Astrocyte (in vitro differentiated cells and primary cell): ENCODE data around the gene PEX7. TPM values are rescaled to one million over a fixed set of nuclear protein-coding genes. Genes with fewer than 3 reads are reported as not detected.
"Not testable (repeated sequence)": the region's sequence is repeated elsewhere in the genome, so short reads cannot be mapped to it uniquely, and the experiment has no call there.

Experiments
- DNase-seq: peaks from one replicate; pipeline ENCODE4 v3.0.0-alpha.2; 2010; ENCODE audit warnings: low read depth
- FAIRE-seq: peaks from 2 replicates; lab custom pipeline; 2011; peaks lifted over from hg19 to GRCh38; lab: Jason Lieb, UNC
- H2AFZ ChIP-seq: 2 replicates; pipeline ENCODE4 v1.6.0; 2012; ENCODE audit warnings: low read depth, low read length, inconsistent platforms
- H3K27ac ChIP-seq: 2 replicates; pipeline ENCODE4 v1.5.1; 2011; ENCODE audit warnings: low read depth, low read length, inconsistent platforms
- H3K27me3 ChIP-seq: 2 replicates; pipeline ENCODE4 v1.6.0; 2011; ENCODE audit warnings: low read length, inconsistent platforms; ENCODE audit not compliant: insufficient read depth
- H3K36me3 ChIP-seq: 2 replicates; pipeline ENCODE4 v1.5.1; 2011; ENCODE audit warnings: low read length, inconsistent platforms; ENCODE audit not compliant: insufficient read depth
- H3K4me1 ChIP-seq: 2 replicates; pipeline ENCODE4 v1.5.1; 2011; ENCODE audit warnings: low read length, inconsistent platforms; ENCODE audit not compliant: insufficient read depth
- H3K4me2 ChIP-seq: 2 replicates; pipeline ENCODE4 v1.6.0; 2012; ENCODE audit warnings: low read length, inconsistent platforms
- H3K4me3 ChIP-seq: 2 replicates; pipeline ENCODE4 v1.5.1; 2011; ENCODE audit warnings: low read depth, mild to moderate bottlenecking, low read length, inconsistent platforms; ENCODE audit not compliant: insufficient read depth
- H3K79me2 ChIP-seq: 2 replicates; pipeline ENCODE4 v1.6.0; 2012; ENCODE audit warnings: mild to moderate bottlenecking, low read length, inconsistent platforms; ENCODE audit not compliant: insufficient read depth
- H3K9ac ChIP-seq: 2 replicates; pipeline ENCODE4 v1.6.0; 2012; ENCODE audit warnings: mild to moderate bottlenecking, low read length, inconsistent platforms
- H3K9me3 ChIP-seq: 2 replicates; pipeline ENCODE4 v1.5.1; 2012; ENCODE audit warnings: low read depth, mild to moderate bottlenecking, low read length, inconsistent platforms; ENCODE audit not compliant: insufficient read depth
- H4K20me1 ChIP-seq: 2 replicates; pipeline ENCODE4 v1.6.0; 2012; ENCODE audit warnings: low read length, inconsistent platforms; ENCODE audit not compliant: insufficient read depth
- H3K27ac Mint-ChIP-seq: one replicate; pipeline ENCODE4 v1.8.0; 2021; ENCODE audit warnings: mild to moderate bottlenecking, mixed read lengths; ENCODE audit not compliant: unreplicated experiment
- H3K27me3 Mint-ChIP-seq: one replicate; pipeline ENCODE4 v1.8.0; 2021; ENCODE audit warnings: low read depth, mixed read lengths; ENCODE audit not compliant: unreplicated experiment
- H3K36me3 Mint-ChIP-seq: one replicate; pipeline ENCODE4 v1.8.0; 2021; ENCODE audit warnings: low read depth, mixed read lengths; ENCODE audit not compliant: unreplicated experiment
- H3K4me1 Mint-ChIP-seq: one replicate; pipeline ENCODE4 v1.8.0; 2021; ENCODE audit warnings: low read depth, mixed read lengths; ENCODE audit not compliant: unreplicated experiment
- H3K4me3 Mint-ChIP-seq: one replicate; pipeline ENCODE4 v1.8.0; 2021; ENCODE audit warnings: mild to moderate bottlenecking, moderate library complexity, mixed read lengths; ENCODE audit not compliant: unreplicated experiment
- H3K9me3 Mint-ChIP-seq: one replicate; pipeline ENCODE4 v1.8.0; 2021; ENCODE audit warnings: mild to moderate bottlenecking, mixed read lengths; ENCODE audit not compliant: unreplicated experiment
- CTCF ChIP-seq: IDR thresholded peaks from 2 replicates; pipeline ENCODE4 v1.5.1; 2011; ENCODE audit warnings: low read depth, mild to moderate bottlenecking, inconsistent platforms, low read length, moderate library complexity; ENCODE audit not compliant: insufficient read depth
- EZH2 ChIP-seq: IDR thresholded peaks from 2 replicates; pipeline ENCODE4 v1.6.1; 2012; ENCODE audit warnings: mild to moderate bottlenecking, low read length, inconsistent platforms; ENCODE audit not compliant: insufficient read depth
- total RNA-seq: library from RNA; stranded (reverse); gene quantifications from 2 replicates; pipeline ENCODE4 v1.2.1, GENCODE V29; 2021

Gene PEX7
- total RNA-seq, 1 donor from 2014 or later: 4.8 TPM

GRCh38 chr6:136840276-136841001 is 18.0 kb downstream of the PEX7 start:
- no peak for DNase-seq
- Histone ChIP-seq H2AFZ (no peak overlapping the region), H3K4me2 (no peak overlapping the region), H4K20me1 (no peaks in the 10 kb centered on the region), H3K9ac (no peak overlapping the region), H3K9me3 (no peaks in the 10 kb centered on the region), H3K4me1 (no peaks in the 10 kb centered on the region), H3K4me3 (no peak overlapping the region), H3K27ac (no peak overlapping the region), H3K36me3 (no peaks in the 10 kb centered on the region), H3K79me2 (no peaks in the 10 kb centered on the region), H3K27me3 (no peaks in the 10 kb centered on the region)
- Mint-ChIP-seq H3K27me3 (no peaks in the 10 kb centered on the region), H3K9me3 (no peaks in the 10 kb centered on the region), H3K27ac (no peak overlapping the region), H3K4me1 (no peaks in the 10 kb centered on the region), H3K36me3 (peaks cover 2% of the 10 kb centered on the region), H3K4me3 (no peak overlapping the region)
- FAIRE-seq: no peak
- TF ChIP-seq EZH2 (no peak), CTCF (no peak)

- Histone ChIP-seq H3K27me3 (no peaks in the 10 kb centered on the region), H3K4me1 (no peaks in the 10 kb centered on the region), H3K4me2 (no peak overlapping the region), H3K36me3 (no peaks in the 10 kb centered on the region), H3K79me2 (no peaks in the 10 kb centered on the region), H3K9me3 (no peaks in the 10 kb centered on the region), H2AFZ (no peak overlapping the region), H4K20me1 (no peaks in the 10 kb centered on the region), H3K27ac (no peak overlapping the region), H3K9ac (no peak overlapping the region), H3K4me3 (no peak overlapping the region)
- H3K9me3 Mint-ChIP-seq: peaks cover 2% of the 10 kb centered on the region
- TF ChIP-seq EZH2 (no peak), CTCF (no peak)
- no peak for DNase-seq
- H3K36me3 Mint-ChIP-seq: peaks cover 2% of the 10 kb centered on the region
- FAIRE-seq: peak; percentile 13
- H3K4me3 Mint-ChIP-seq: no peak overlapping the region
- H3K4me1 Mint-ChIP-seq: no peaks in the 10 kb centered on the region
- H3K27me3 Mint-ChIP-seq: no peaks in the 10 kb centered on the region
- H3K27ac Mint-ChIP-seq: no peak overlapping the region
Measured at GRCh38 chr6:136843210-136843609, 20.8 kb downstream of the PEX7 start.

GRCh38 chr6:136846046-136846445 is 23.7 kb downstream of the PEX7 start:
- no peak overlapping the region for H2AFZ ChIP-seq
- H3K4me1 Mint-ChIP-seq: no peaks in the 10 kb centered on the region
- H3K4me3 Mint-ChIP-seq: no peak overlapping the region
- H3K27ac Mint-ChIP-seq: no peak overlapping the region
- no peaks in the 10 kb centered on the region for H3K27me3 Mint-ChIP-seq
- H3K9me3 ChIP-seq: no peaks in the 10 kb centered on the region
- TF ChIP-seq EZH2 (no peak), CTCF (peak; percentile 79)
- DNase-seq: peak; percentile 24
- H4K20me1 ChIP-seq: no peaks in the 10 kb centered on the region
- no peaks in the 10 kb centered on the region for H3K27me3 ChIP-seq
- no peak overlapping the region for H3K27ac ChIP-seq
- peaks cover 3% of the 10 kb centered on the region for H3K36me3 Mint-ChIP-seq
- H3K9ac ChIP-seq: no peak overlapping the region
- FAIRE-seq: no peak
- no peak overlapping the region for H3K4me3 ChIP-seq
- no peaks in the 10 kb centered on the region for H3K4me1 ChIP-seq
- no peak overlapping the region for H3K4me2 ChIP-seq
- H3K9me3 Mint-ChIP-seq: peaks cover 2% of the 10 kb centered on the region
- no peaks in the 10 kb centered on the region for H3K79me2 ChIP-seq
- no peaks in the 10 kb centered on the region for H3K36me3 ChIP-seq

GRCh38 chr6:136846477-136846876 is 24.1 kb downstream of the PEX7 start:
- not testable (repeated sequence) for H3K36me3 ChIP-seq, FAIRE-seq, H3K9me3 ChIP-seq, H3K4me3 ChIP-seq, H4K20me1 ChIP-seq, H3K27me3 Mint-ChIP-seq, H2AFZ ChIP-seq, H3K27ac Mint-ChIP-seq, DNase-seq, H3K36me3 Mint-ChIP-seq, H3K4me3 Mint-ChIP-seq, H3K4me1 ChIP-seq, H3K4me1 Mint-ChIP-seq, H3K4me2 ChIP-seq, H3K27me3 ChIP-seq, H3K79me2 ChIP-seq, H3K27ac ChIP-seq, H3K9me3 Mint-ChIP-seq, H3K9ac ChIP-seq
